GDM1 (cell line): ENCODE measurements around the gene SIGLEC5.
A peak's percentile ranks its signal among the peaks of the same experiment; 100 is the strongest.
"Not testable (repeated sequence)": the region's sequence is repeated elsewhere in the genome, so short reads cannot be mapped to it uniquely, and the experiment has no call there.

ENCODE experiments used
- DNase-seq: peaks from one replicate; lab custom pipeline; 2025; lab: John Stamatoyannopoulos, UW

Gene SIGLEC5

GRCh38 chr19:51630315-51630714 lies at the start of gene SIGLEC5:
Gene SIGLEC5 (minus strand): TSS chr19:51630401. CDS start chr19:51630335, 66 bp downstream.
- DNase-seq = peak; percentile 13

- no peak for DNase-seq
Measured at GRCh38 chr19:51676566-51677083, 46.4 kb upstream of the SIGLEC5 start.

- not testable (repeated sequence) for DNase-seq
Measured at GRCh38 chr19:51675911-51676565, 45.8 kb upstream of the SIGLEC5 start.

GRCh38 chr19:51668216-51668615 lies 38.0 kb upstream of the SIGLEC5 start:
- no peak for DNase-seq

GRCh38 chr19:51664997-51665396 lies 34.8 kb upstream of the SIGLEC5 start:
- DNase-seq = no peak

GRCh38 chr19:51664131-51664530 lies 33.9 kb upstream of the SIGLEC5 start:
- no peak for DNase-seq

- DNase-seq = no peak
Measured at GRCh38 chr19:51663650-51664049, 33.4 kb upstream of the SIGLEC5 start.

- DNase-seq = peak; percentile 57
Measured at GRCh38 chr19:51660975-51661600, 30.9 kb upstream of the SIGLEC5 start.

- no peak for DNase-seq
Measured at GRCh38 chr19:51654783-51655182, 24.6 kb upstream of the SIGLEC5 start.

GRCh38 chr19:51653162-51653561 lies 23.0 kb upstream of the SIGLEC5 start:
- DNase-seq = no peak

GRCh38 chr19:51652266-51652665 lies 22.1 kb upstream of the SIGLEC5 start:
- no peak for DNase-seq

- no peak for DNase-seq
Measured at GRCh38 chr19:51651216-51651846, 21.1 kb upstream of the SIGLEC5 start.

- no peak for DNase-seq
Measured at GRCh38 chr19:51647318-51647717, 17.1 kb upstream of the SIGLEC5 start.

- peak; percentile 39 for DNase-seq
Measured at GRCh38 chr19:51646730-51647129, 16.5 kb upstream of the SIGLEC5 start, which contains the start of gene SIGLEC14. Gene SIGLEC14 (minus strand): TSS chr19:51646825. CDS start chr19:51646759, 66 bp downstream.

- no peak for DNase-seq
Measured at GRCh38 chr19:51644636-51645271, 14.6 kb upstream of the SIGLEC5 start.

- DNase-seq = no peak
Measured at GRCh38 chr19:51641648-51642047, 11.4 kb upstream of the SIGLEC5 start.

GRCh38 chr19:51640386-51640785 lies 10.2 kb upstream of the SIGLEC5 start:
- DNase-seq = no peak

GRCh38 chr19:51639916-51640315 lies 9.7 kb upstream of the SIGLEC5 start:
- no peak for DNase-seq

GRCh38 chr19:51637362-51637978 lies 7.3 kb upstream of the SIGLEC5 start:
- DNase-seq = no peak

GRCh38 chr19:51632126-51632525 lies 1.9 kb upstream of the SIGLEC5 start:
- DNase-seq = no peak

GRCh38 chr19:51628153-51628939 lies 1.9 kb downstream of the SIGLEC5 start:
- no peak for DNase-seq
